Nephron progenitor cell (in vitro differentiated cells): ENCODE results near the gene U2AF1L4.

ENCODE experiments used
- DNase-seq: peaks from one replicate; pipeline ENCODE4 v3.0.0; 2021
- H3K27ac Mint-ChIP-seq: 2 replicates; pipeline ENCODE4 v1.8.0; 2021; ENCODE audit warnings: mild to moderate bottlenecking, moderate library complexity, mixed read lengths
- H3K27me3 Mint-ChIP-seq: 2 replicates; pipeline ENCODE4 v1.8.0; 2021; ENCODE audit warnings: mild to moderate bottlenecking, low read depth, mixed read lengths; ENCODE audit not compliant: poor library complexity
- H3K36me3 Mint-ChIP-seq: 2 replicates; pipeline ENCODE4 v1.8.0; 2021; ENCODE audit warnings: low read depth, mixed read lengths
- H3K4me1 Mint-ChIP-seq: 2 replicates; pipeline ENCODE4 v1.8.0; 2021; ENCODE audit warnings: mixed read lengths
- H3K4me3 Mint-ChIP-seq: 2 replicates; pipeline ENCODE4 v1.8.0; 2021; ENCODE audit warnings: mild to moderate bottlenecking, moderate library complexity, mixed read lengths
- H3K9me3 Mint-ChIP-seq: 2 replicates; pipeline ENCODE4 v1.8.0; 2021; ENCODE audit warnings: mild to moderate bottlenecking, moderate library complexity, mixed read lengths
- CTCF ChIP-seq: fragments of 200-600 bp; sonication (generic); IDR thresholded peaks from 2 replicates; pipeline ENCODE4 v1.5.0; 2021; ENCODE audit warnings: antibody characterized with exemption

Gene U2AF1L4

DNA sequence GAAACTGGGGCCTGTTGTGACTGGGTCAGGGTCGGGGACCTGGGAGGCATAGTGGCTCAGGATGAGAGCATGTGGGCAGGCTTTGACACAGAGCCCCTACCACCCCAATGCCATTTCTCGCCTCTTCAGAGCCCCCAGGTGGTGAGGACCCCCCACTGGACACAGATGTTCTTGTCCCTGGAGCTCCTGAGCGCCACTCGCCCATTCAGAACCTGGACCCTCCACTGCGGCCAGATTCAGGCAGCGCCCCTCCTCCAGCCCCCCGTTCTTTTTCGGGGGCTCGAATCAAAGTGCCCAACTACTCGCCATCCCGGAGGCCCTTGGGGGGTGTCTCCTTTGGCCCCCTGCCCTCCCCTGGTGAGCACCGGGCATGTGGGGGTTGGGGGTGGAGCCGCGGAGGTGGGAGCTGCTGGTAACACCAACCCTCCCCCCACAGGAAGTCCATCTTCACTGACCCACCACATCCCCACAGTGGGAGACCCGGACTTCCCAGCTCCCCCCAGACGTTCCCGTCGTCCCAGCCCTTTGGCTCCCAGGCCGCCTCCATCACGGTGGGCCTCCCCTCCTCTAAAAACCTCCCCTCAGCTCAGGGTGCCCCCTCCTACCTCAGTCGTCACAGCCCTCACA, 13.3 kb downstream of the U2AF1L4 start:
- Mint-ChIP-seq H3K4me1 (no peaks in the 10 kb centered on the region), H3K36me3 (peaks cover 52% of the 10 kb centered on the region), H3K27ac (no peak overlapping the region), H3K4me3 (no peak overlapping the region), H3K9me3 (no peaks in the 10 kb centered on the region), H3K27me3 (peaks cover 3% of the 10 kb centered on the region)
- TF ChIP-seq CTCF = no peak
- no peak for DNase-seq

DNA sequence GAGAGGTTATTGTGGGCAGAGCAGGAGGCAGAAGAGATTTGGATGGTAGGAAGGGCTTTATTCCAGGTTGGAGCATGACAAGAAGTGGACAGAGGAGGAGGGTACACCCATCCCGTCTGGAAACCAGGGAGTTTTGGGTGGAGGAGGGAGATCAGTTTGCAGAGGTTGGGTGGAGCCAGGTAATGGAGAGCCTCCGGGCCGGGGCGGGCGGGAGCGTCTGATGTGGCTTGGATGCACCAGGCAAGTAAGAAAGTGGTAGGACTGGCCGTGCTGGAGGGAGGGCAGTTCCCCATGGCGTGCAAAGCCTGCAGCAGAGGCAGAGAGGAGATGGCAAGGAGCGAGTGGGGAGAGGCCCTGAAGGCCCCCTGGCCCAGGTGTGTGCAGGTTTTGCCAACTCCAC, 13.9 kb downstream of the U2AF1L4 start:
- Mint-ChIP-seq H3K27ac (peak overlapping the region; percentile 24), H3K27me3 (peaks cover 3% of the 10 kb centered on the region), H3K9me3 (no peaks in the 10 kb centered on the region), H3K36me3 (peaks cover 50% of the 10 kb centered on the region), H3K4me3 (no peak overlapping the region), H3K4me1 (no peaks in the 10 kb centered on the region)
- DNase-seq = no peak
- TF ChIP-seq CTCF = no peak

DNA sequence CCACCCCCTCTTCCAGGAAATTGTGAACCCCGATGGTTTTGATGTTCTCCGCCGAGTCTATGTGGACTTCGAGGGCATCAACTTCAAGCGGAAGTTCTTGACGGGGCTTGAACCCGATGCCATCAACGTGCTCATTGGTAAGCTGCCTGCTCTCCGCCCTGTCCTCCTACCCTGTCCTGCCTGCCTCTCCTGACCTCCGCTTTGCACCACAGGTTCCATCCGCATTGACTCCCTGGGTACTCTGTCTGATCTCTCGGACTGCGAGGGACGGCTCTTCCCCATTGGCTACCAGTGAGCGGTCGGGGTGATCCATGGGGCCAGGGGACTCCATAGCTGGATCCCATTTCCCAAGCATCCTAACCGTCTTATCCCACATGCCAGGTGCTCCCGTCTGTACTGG, 14.9 kb downstream of the U2AF1L4 start:
- no peaks in the 10 kb centered on the region for H3K9me3 Mint-ChIP-seq
- H3K36me3 Mint-ChIP-seq = peaks cover 49% of the 10 kb centered on the region
- no peaks in the 10 kb centered on the region for H3K4me1 Mint-ChIP-seq
- H3K4me3 Mint-ChIP-seq = no peak overlapping the region
- H3K27ac Mint-ChIP-seq = no peak overlapping the region
- no peak for DNase-seq
- no peak for TF ChIP-seq CTCF
- peaks cover 3% of the 10 kb centered on the region for H3K27me3 Mint-ChIP-seq

DNA sequence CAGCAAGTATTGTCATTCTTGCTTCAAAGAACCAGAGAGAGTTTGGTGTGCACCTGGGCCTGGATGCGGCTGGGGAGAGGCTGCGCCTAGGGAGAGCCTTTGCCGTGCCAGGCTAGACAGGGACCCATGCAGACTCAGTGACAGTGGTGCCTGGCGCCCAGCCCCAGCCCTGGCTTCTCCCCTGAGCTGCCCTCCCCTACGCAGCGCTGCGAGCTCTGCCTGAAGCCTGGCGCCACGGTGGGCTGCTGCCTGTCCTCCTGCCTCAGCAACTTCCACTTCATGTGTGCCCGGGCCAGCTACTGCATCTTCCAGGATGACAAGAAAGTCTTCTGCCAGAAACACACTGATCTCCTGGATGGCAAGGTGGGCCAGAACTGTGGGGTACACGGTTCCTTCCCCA, 15.5 kb downstream of the U2AF1L4 start:
- Mint-ChIP-seq H3K4me3 (no peak overlapping the region), H3K4me1 (no peaks in the 10 kb centered on the region), H3K27me3 (no peaks in the 10 kb centered on the region), H3K27ac (no peak overlapping the region), H3K9me3 (no peaks in the 10 kb centered on the region), H3K36me3 (peaks cover 48% of the 10 kb centered on the region)
- no peak for TF ChIP-seq CTCF
- no peak for DNase-seq

DNA sequence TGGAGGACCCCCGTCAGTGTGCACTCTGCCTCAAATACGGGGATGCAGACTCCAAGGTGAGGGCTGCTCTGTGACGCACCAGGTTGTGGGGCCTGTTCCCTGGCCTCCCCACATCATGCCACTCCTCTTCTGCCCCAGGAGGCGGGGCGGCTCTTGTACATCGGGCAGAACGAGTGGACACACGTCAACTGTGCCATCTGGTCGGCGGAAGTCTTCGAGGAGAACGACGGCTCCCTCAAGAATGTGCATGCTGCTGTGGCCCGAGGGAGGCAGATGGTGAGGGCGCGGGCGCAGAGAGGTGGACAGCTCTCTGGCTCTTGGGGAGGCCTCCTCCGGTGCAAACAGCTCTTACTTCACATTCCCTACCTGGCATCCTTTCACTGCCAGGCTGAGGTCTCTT, 16.2 kb downstream of the U2AF1L4 start:
- no peak overlapping the region for H3K4me3 Mint-ChIP-seq
- no peak for TF ChIP-seq CTCF
- no peak overlapping the region for H3K27ac Mint-ChIP-seq
- no peaks in the 10 kb centered on the region for H3K27me3 Mint-ChIP-seq
- peaks cover 45% of the 10 kb centered on the region for H3K36me3 Mint-ChIP-seq
- H3K4me1 Mint-ChIP-seq = no peaks in the 10 kb centered on the region
- H3K9me3 Mint-ChIP-seq = no peaks in the 10 kb centered on the region
- DNase-seq = no peak

GRCh38 chr19:35727956-35728706, 17.1 kb downstream of the U2AF1L4 start:
- no peaks in the 10 kb centered on the region for H3K4me1 Mint-ChIP-seq
- H3K27me3 Mint-ChIP-seq = no peaks in the 10 kb centered on the region
- no peak overlapping the region for H3K4me3 Mint-ChIP-seq
- no peaks in the 10 kb centered on the region for H3K9me3 Mint-ChIP-seq
- peaks cover 48% of the 10 kb centered on the region for H3K36me3 Mint-ChIP-seq
- DNase-seq = no peak
- H3K27ac Mint-ChIP-seq = no peak overlapping the region
- no peak for TF ChIP-seq CTCF
